HS-5 (cell line): ENCODE data around the gene MAD2L2.

Experiments used
- DNase-seq: peaks from one replicate; pipeline ENCODE4 v3.0.0-alpha.2; 2012; ENCODE audit warnings: low read depth

MAD2L2 gene

DNA sequence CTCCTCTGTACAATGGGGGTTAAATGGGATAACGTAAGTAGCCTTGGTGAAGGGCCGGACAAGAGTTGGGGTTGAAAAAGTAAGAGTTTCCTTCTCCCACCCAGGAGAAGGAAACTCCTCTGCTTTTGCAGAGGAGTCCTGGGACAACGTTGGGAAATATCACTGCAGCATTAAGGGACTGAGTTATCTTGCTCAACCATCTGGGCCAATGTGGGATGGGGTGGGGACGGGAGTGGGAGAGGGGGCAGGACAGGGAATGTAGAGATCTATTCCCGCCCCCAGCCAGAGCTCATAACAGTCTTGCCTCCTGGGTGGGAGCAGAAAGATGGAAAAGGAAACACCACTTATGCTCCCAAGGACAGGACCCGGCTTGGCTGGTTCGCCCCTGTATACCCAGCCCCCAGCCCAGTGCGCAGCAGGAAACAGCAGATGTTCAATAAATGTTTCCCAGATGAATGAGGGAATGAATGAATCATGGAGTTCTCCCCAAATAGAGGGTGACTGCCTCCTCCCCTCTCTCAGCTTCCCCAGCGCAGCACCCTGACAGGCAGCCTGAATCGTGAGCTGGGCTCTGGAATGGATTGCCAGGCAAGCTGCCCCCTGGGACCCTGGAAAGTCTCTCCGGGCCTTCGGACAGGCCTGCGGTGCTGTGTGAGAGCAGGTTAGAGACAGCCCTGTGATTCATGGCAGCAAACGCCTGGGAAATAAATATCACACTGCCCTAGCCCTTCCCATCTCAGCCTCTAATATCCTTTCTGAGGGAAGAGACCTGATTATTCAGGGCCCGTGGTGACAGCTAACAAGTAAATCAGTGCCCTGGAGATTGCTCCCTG, 51.5 kb downstream of the MAD2L2 start:
- DNase-seq, result no peak

DNA sequence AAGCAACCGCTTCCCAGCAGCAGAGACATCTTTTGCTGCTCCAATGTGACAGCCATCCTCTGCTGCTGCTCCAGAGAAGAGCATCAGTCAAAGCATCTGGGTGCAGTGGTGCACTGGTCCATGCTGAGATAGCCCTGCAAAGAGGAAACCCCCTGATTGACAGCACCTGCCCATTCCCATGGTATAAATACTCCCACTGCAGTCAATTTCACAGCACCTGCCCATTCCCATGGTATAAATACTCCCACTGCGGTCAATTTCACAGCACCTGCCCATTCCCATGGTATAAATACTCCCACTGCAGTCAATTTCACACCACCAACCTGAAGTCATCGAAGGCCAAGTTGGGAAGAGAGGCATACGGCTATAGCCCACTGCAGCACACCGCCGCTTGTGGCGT, 52.2 kb downstream of the MAD2L2 start:
- DNase-seq, result no peak

- no peak for DNase-seq
Measured at GRCh38 chr1:11626551-11626950, 54.4 kb downstream of the MAD2L2 start.
